SK-N-SH (cell line): ENCODE results near the gene SMIM24. TPM values are rescaled to one million over a fixed set of nuclear protein-coding genes. Genes with fewer than 3 reads are reported as not detected.

Experiments used
- CTCF ChIA-PET: fragments of 300-600, 350-600 bp; formaldehyde crosslinking; extraction: SDS; loops from one replicate; lab custom pipeline; 2021; lab: Yijun Ruan, JAX
- POLR2A ChIA-PET: fragments of 350-600 bp; sonication (Branson Sonifier 250); formaldehyde crosslinking; extraction: SDS; loops from one replicate; lab custom pipeline; 2020; ENCODE audit warnings: antibody characterized with exemption, inconsistent platforms; lab: Yijun Ruan, JAX
- DNase-seq: peaks from one replicate; pipeline ENCODE4 v3.0.0; 2012
- H2AFZ ChIP-seq: fragments of 200-600 bp; sonication (generic); 2 replicates; pipeline ENCODE4 v1.8.1; 2016; ENCODE audit warnings: antibody characterized with exemption, mild to moderate bottlenecking, low read depth
- H3F3A ChIP-seq: fragments of 200-600 bp; sonication (generic); replicated peaks from 2 replicates; pipeline ENCODE3; 2016; ENCODE audit warnings: antibody characterized with exemption, mild to moderate bottlenecking; ENCODE audit not compliant: insufficient read depth
- H3K27ac ChIP-seq, 2 experiments: fragments of 200-500 bp in 1 of 2; fragments of 200-600 bp in 1 of 2; sonication (Bioruptor generic) in 1 of 2; sonication (generic), shearing (Covaris generic) in 1 of 2; 2 replicates each; pipeline versions ENCODE4 v1.5.1 to v1.6.1; 2014 to 2016; ENCODE audit warnings: low read depth in 2 of 2, inconsistent platforms in 1 of 2, low read length in 1 of 2, mild to moderate bottlenecking in 1 of 2, mixed read lengths in 1 of 2
- H3K27me3 ChIP-seq: fragments of 200-600 bp; sonication (generic), shearing (Covaris generic); 2 replicates; pipeline ENCODE4 v1.6.1; 2016; ENCODE audit warnings: mixed run types; ENCODE audit not compliant: insufficient read depth
- H3K36me3 ChIP-seq, 2 experiments: fragments of 200-500 bp in 1 of 2; fragments of 200-600 bp in 1 of 2; sonication (Bioruptor generic) in 1 of 2; sonication (generic) in 1 of 2; replicated peaks in 1 of 2; 2 replicates each; pipeline versions ENCODE3 to v1.5.1; 2014 to 2016; ENCODE audit warnings: low read length in 1 of 2, mild to moderate bottlenecking in 1 of 2; ENCODE audit not compliant: insufficient read depth in 2 of 2, control insufficient read depth in 1 of 2
- H3K4me1 ChIP-seq, 2 experiments: fragments of 200-500 bp in 1 of 2; fragments of 200-600 bp in 1 of 2; sonication (Bioruptor generic) in 1 of 2; sonication (generic), shearing (Covaris generic) in 1 of 2; 2 replicates each; pipeline versions ENCODE4 v1.5.1 to v1.6.1; 2014 to 2016; ENCODE audit warnings: low read depth in 1 of 2, low read length in 1 of 2, mixed run types in 1 of 2; ENCODE audit not compliant: insufficient read depth in 2 of 2, control insufficient read depth in 1 of 2
- H3K4me2 ChIP-seq: fragments of 200-600 bp; sonication (generic), shearing (Covaris generic); 2 replicates; pipeline ENCODE4 v1.6.1; 2017; ENCODE audit warnings: mixed run types
- H3K4me3 ChIP-seq, 2 experiments: fragments of 200-500 bp in 1 of 2; fragments of 200-600 bp in 1 of 2; sonication (Bioruptor generic) in 1 of 2; sonication (generic), shearing (Covaris generic) in 1 of 2; 2 replicates each; pipeline versions ENCODE4 v1.5.1 to v1.8.1; 2014 to 2016; ENCODE audit warnings: low read depth in 2 of 2, inconsistent platforms in 1 of 2, low read length in 1 of 2, mild to moderate bottlenecking in 1 of 2, mixed read lengths in 1 of 2, moderate library complexity in 1 of 2
- H3K79me2 ChIP-seq: fragments of 200-600 bp; sonication (generic); 2 replicates; pipeline ENCODE4 v1.8.1; 2017; ENCODE audit warnings: mild to moderate bottlenecking; ENCODE audit not compliant: insufficient read depth
- H3K9ac ChIP-seq: fragments of 200-600 bp; sonication (generic); 2 replicates; pipeline ENCODE4 v1.6.1; 2017; ENCODE audit warnings: mixed run types
- H3K9me2 ChIP-seq: fragments of 200-600 bp; sonication (generic); 2 replicates; pipeline ENCODE4 v1.6.1; 2017; ENCODE audit warnings: mixed run types
- H3K9me3 ChIP-seq: fragments of 200-600 bp; sonication (generic); 2 replicates; pipeline ENCODE4 v1.6.1; 2017; ENCODE audit warnings: mixed run types, mild to moderate bottlenecking, moderate library complexity
- H4K20me1 ChIP-seq: fragments of 200-600 bp; sonication (generic); 2 replicates; pipeline ENCODE4 v1.6.1; 2017; ENCODE audit warnings: mild to moderate bottlenecking, mixed run types; ENCODE audit not compliant: insufficient read depth
- CHD2 ChIP-seq: fragments of 150-350 bp; IDR thresholded peaks from 2 replicates; pipeline ENCODE4 v1.6.1; 2018; ENCODE audit warnings: low read length; ENCODE audit not compliant: partially characterized antibody
- ELF1 ChIP-seq: IDR thresholded peaks from 2 replicates; pipeline ENCODE4 v1.4.0; 2012
- EP300 ChIP-seq, 2 experiments: IDR thresholded peaks; 2 replicates each; pipeline versions ENCODE4 v1.4.0 to v1.6.1; 2012; ENCODE audit warnings: borderline replicate concordance in 1 of 2, low read depth in 1 of 2, low read length in 1 of 2
- EZH2phosphoT487 ChIP-seq: fragments of 200-600 bp; sonication (generic); IDR thresholded peaks from 2 replicates; pipeline ENCODE4 v1.6.1; 2017; ENCODE audit warnings: low read depth, mixed run types, mild to moderate bottlenecking, antibody characterized with exemption, moderate library complexity, borderline replicate concordance
- FOXM1 ChIP-seq: IDR thresholded peaks from 2 replicates; pipeline ENCODE4 v1.4.0; 2012; ENCODE audit warnings: low read depth, mild to moderate bottlenecking
- GABPA ChIP-seq: IDR thresholded peaks from 2 replicates; pipeline ENCODE4 v1.4.0; 2012; ENCODE audit warnings: low read depth, mild to moderate bottlenecking
- GATA2 ChIP-seq: sonication (generic); formaldehyde crosslinking; IDR thresholded peaks from 2 replicates; pipeline ENCODE4 v1.5.0; 2020; ENCODE audit warnings: mild to moderate bottlenecking, missing genetic modification reagents
- IRF3 ChIP-seq: fragments of 150-350 bp; IDR thresholded peaks from 2 replicates; pipeline ENCODE4 v1.6.1; 2016; ENCODE audit warnings: mild to moderate bottlenecking, low read depth, low read length
- MAX ChIP-seq: IDR thresholded peaks from 2 replicates; pipeline ENCODE4 v1.4.0; 2012; ENCODE audit warnings: low read depth
- NRF1 ChIP-seq: IDR thresholded peaks from 2 replicates; pipeline ENCODE4 v1.6.1; 2012; ENCODE audit warnings: low read depth, mild to moderate bottlenecking, low read length
- POLR2AphosphoS5 ChIP-seq: IDR thresholded peaks from 2 replicates; pipeline ENCODE4 v1.6.1; 2012; ENCODE audit warnings: low read depth, low read length
- RAD21 ChIP-seq: IDR thresholded peaks from 2 replicates; pipeline ENCODE4 v1.6.1; 2012; ENCODE audit warnings: mild to moderate bottlenecking, low read length
- REST ChIP-seq: IDR thresholded peaks from 2 replicates; pipeline ENCODE4 v1.6.1; 2012; ENCODE audit warnings: mild to moderate bottlenecking, low read depth, low read length, moderate library complexity
- RFX5 ChIP-seq: IDR thresholded peaks from 2 replicates; pipeline ENCODE4 v1.6.1; 2012; ENCODE audit warnings: mild to moderate bottlenecking, improper control_type of control experiment, low read length
- SIN3A ChIP-seq: IDR thresholded peaks from 2 replicates; pipeline ENCODE4 v1.6.1; 2012; ENCODE audit warnings: low read depth, mild to moderate bottlenecking, low read length, moderate library complexity, borderline replicate concordance
- TAF1 ChIP-seq: IDR thresholded peaks from 2 replicates; pipeline ENCODE4 v1.6.1; 2012; ENCODE audit warnings: low read depth, mild to moderate bottlenecking, low read length, moderate library complexity, borderline replicate concordance
- USF2 ChIP-seq: fragments of 150-350 bp; IDR thresholded peaks from 2 replicates; pipeline ENCODE4 v1.6.1; 2017; ENCODE audit warnings: antibody characterized with exemption, low read length, low read depth, borderline replicate concordance
- polyA plus RNA-seq, 3 experiments: library from polyadenylated mRNA; depleted of rRNA; stranded (reverse); fragments of >200 nt; gene quantifications; 2 replicates each; pipeline ENCODE4 v1.2.3, GENCODE V29; 2012
- TF ChIP-seq, protein P1 (sequence below): fragments of 200-600 bp; sonication (generic); IDR thresholded peaks from 2 replicates; pipeline ENCODE4 v1.6.1; 2017; ENCODE audit warnings: antibody characterized with exemption, mild to moderate bottlenecking, moderate library complexity
- TF ChIP-seq, protein P2 (sequence below): IDR thresholded peaks from 2 replicates; pipeline ENCODE4 v1.4.0; 2012; ENCODE audit warnings: low read depth, borderline replicate concordance

Gene SMIM24
- polyA plus RNA-seq, 1 of the 3 experiments (the other 2 are of a cell fraction) = 0.12 TPM

- H3K79me2 ChIP-seq = no peaks in the 10 kb centered on the region
- no peak overlapping the region for H3K4me2 ChIP-seq
- H3K4me3 ChIP-seq = no peak overlapping the region
- no peaks in the 10 kb centered on the region for H3K4me1 ChIP-seq
- H3K9me2 ChIP-seq = no peaks in the 10 kb centered on the region
- ChIA-PET CTCF (interaction anchor here (1.7 kb wide), 1 partner anchor 173 kb away, joined by 5 read pairs; no protein-coding TSS in a partner anchor), POLR2A (no interaction called here)
- no peak overlapping the region for H2AFZ ChIP-seq
- H3K36me3 ChIP-seq = no peaks in the 10 kb centered on the region
- peaks cover 7% of the 10 kb centered on the region for H3F3A ChIP-seq
- H3K27me3 ChIP-seq = no peaks in the 10 kb centered on the region; the same call in 1 of the 2 replicates
- DNase-seq = no peak
- no peak overlapping the region for H3K27ac ChIP-seq
- TF ChIP-seq POLR2AphosphoS5 (no peak), EZH2phosphoT487 (no peak), USF2 (no peak), EP300 (IDR thresholded peaks at IDR 0.05; ENCODE audit: borderline replicate concordance in 1 of 2, low read depth in 1 of 2, low read length in 1 of 2) (no peak), ELF1 (no peak), GABPA (no peak), GATA2 (no peak), FOXM1 (no peak), RFX5 (no peak), IRF3 (no peak), NRF1 (no peak), CHD2 (no peak), MAX (no peak), TAF1 (no peak), SIN3A (no peak), REST (no peak), RAD21 (no peak)
- TF ChIP-seq, protein P1, sequence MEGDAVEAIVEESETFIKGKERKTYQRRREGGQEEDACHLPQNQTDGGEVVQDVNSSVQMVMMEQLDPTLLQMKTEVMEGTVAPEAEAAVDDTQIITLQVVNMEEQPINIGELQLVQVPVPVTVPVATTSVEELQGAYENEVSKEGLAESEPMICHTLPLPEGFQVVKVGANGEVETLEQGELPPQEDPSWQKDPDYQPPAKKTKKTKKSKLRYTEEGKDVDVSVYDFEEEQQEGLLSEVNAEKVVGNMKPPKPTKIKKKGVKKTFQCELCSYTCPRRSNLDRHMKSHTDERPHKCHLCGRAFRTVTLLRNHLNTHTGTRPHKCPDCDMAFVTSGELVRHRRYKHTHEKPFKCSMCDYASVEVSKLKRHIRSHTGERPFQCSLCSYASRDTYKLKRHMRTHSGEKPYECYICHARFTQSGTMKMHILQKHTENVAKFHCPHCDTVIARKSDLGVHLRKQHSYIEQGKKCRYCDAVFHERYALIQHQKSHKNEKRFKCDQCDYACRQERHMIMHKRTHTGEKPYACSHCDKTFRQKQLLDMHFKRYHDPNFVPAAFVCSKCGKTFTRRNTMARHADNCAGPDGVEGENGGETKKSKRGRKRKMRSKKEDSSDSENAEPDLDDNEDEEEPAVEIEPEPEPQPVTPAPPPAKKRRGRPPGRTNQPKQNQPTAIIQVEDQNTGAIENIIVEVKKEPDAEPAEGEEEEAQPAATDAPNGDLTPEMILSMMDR = no peak
- TF ChIP-seq, protein P2, sequence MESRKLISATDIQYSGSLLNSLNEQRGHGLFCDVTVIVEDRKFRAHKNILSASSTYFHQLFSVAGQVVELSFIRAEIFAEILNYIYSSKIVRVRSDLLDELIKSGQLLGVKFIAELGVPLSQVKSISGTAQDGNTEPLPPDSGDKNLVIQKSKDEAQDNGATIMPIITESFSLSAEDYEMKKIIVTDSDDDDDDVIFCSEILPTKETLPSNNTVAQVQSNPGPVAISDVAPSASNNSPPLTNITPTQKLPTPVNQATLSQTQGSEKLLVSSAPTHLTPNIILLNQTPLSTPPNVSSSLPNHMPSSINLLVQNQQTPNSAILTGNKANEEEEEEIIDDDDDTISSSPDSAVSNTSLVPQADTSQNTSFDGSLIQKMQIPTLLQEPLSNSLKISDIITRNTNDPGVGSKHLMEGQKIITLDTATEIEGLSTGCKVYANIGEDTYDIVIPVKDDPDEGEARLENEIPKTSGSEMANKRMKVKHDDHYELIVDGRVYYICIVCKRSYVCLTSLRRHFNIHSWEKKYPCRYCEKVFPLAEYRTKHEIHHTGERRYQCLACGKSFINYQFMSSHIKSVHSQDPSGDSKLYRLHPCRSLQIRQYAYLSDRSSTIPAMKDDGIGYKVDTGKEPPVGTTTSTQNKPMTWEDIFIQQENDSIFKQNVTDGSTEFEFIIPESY = no peak
- H3K9me3 ChIP-seq = no peaks in the 10 kb centered on the region
- no peaks in the 10 kb centered on the region for H4K20me1 ChIP-seq
- no peak overlapping the region for H3K9ac ChIP-seq
These were observed 2.8 kb downstream of the SMIM24 start for GRCh38 chr19:3477506-3477905.
